SK-N-SH (cell line): Measurements from ENCODE around the gene PKP2. TPM values are rescaled to one million over a fixed set of nuclear protein-coding genes. Genes with fewer than 3 reads are reported as not detected.

Experiments used
- CTCF ChIA-PET: fragments of 300-600, 350-600 bp; formaldehyde crosslinking; extraction: SDS; loops from one replicate; lab custom pipeline; 2021; lab: Yijun Ruan, JAX
- POLR2A ChIA-PET: fragments of 350-600 bp; sonication (Branson Sonifier 250); formaldehyde crosslinking; extraction: SDS; loops from one replicate; lab custom pipeline; 2020; ENCODE audit warnings: antibody characterized with exemption, inconsistent platforms; lab: Yijun Ruan, JAX
- DNase-seq: peaks from one replicate; pipeline ENCODE4 v3.0.0; 2012
- H2AFZ ChIP-seq: fragments of 200-600 bp; sonication (generic); 2 replicates; pipeline ENCODE4 v1.8.1; 2016; ENCODE audit warnings: antibody characterized with exemption, mild to moderate bottlenecking, low read depth
- H3F3A ChIP-seq: fragments of 200-600 bp; sonication (generic); replicated peaks from 2 replicates; pipeline ENCODE3; 2016; ENCODE audit warnings: antibody characterized with exemption, mild to moderate bottlenecking; ENCODE audit not compliant: insufficient read depth
- H3K27ac ChIP-seq, 2 experiments: fragments of 200-500 bp in 1 of 2; fragments of 200-600 bp in 1 of 2; sonication (Bioruptor generic) in 1 of 2; sonication (generic), shearing (Covaris generic) in 1 of 2; 2 replicates each; pipeline versions ENCODE4 v1.5.1 to v1.6.1; 2014 to 2016; ENCODE audit warnings: low read depth in 2 of 2, inconsistent platforms in 1 of 2, low read length in 1 of 2, mild to moderate bottlenecking in 1 of 2, mixed read lengths in 1 of 2
- H3K27me3 ChIP-seq: fragments of 200-600 bp; sonication (generic), shearing (Covaris generic); 2 replicates; pipeline ENCODE4 v1.6.1; 2016; ENCODE audit warnings: mixed run types; ENCODE audit not compliant: insufficient read depth
- H3K36me3 ChIP-seq, 2 experiments: fragments of 200-500 bp in 1 of 2; fragments of 200-600 bp in 1 of 2; sonication (Bioruptor generic) in 1 of 2; sonication (generic) in 1 of 2; replicated peaks in 1 of 2; 2 replicates each; pipeline versions ENCODE3 to v1.5.1; 2014 to 2016; ENCODE audit warnings: low read length in 1 of 2, mild to moderate bottlenecking in 1 of 2; ENCODE audit not compliant: insufficient read depth in 2 of 2, control insufficient read depth in 1 of 2
- H3K4me1 ChIP-seq, 2 experiments: fragments of 200-500 bp in 1 of 2; fragments of 200-600 bp in 1 of 2; sonication (Bioruptor generic) in 1 of 2; sonication (generic), shearing (Covaris generic) in 1 of 2; 2 replicates each; pipeline versions ENCODE4 v1.5.1 to v1.6.1; 2014 to 2016; ENCODE audit warnings: low read depth in 1 of 2, low read length in 1 of 2, mixed run types in 1 of 2; ENCODE audit not compliant: insufficient read depth in 2 of 2, control insufficient read depth in 1 of 2
- H3K4me2 ChIP-seq: fragments of 200-600 bp; sonication (generic), shearing (Covaris generic); 2 replicates; pipeline ENCODE4 v1.6.1; 2017; ENCODE audit warnings: mixed run types
- H3K4me3 ChIP-seq, 2 experiments: fragments of 200-500 bp in 1 of 2; fragments of 200-600 bp in 1 of 2; sonication (Bioruptor generic) in 1 of 2; sonication (generic), shearing (Covaris generic) in 1 of 2; 2 replicates each; pipeline versions ENCODE4 v1.5.1 to v1.8.1; 2014 to 2016; ENCODE audit warnings: low read depth in 2 of 2, inconsistent platforms in 1 of 2, low read length in 1 of 2, mild to moderate bottlenecking in 1 of 2, mixed read lengths in 1 of 2, moderate library complexity in 1 of 2
- H3K79me2 ChIP-seq: fragments of 200-600 bp; sonication (generic); 2 replicates; pipeline ENCODE4 v1.8.1; 2017; ENCODE audit warnings: mild to moderate bottlenecking; ENCODE audit not compliant: insufficient read depth
- H3K9ac ChIP-seq: fragments of 200-600 bp; sonication (generic); 2 replicates; pipeline ENCODE4 v1.6.1; 2017; ENCODE audit warnings: mixed run types
- H3K9me2 ChIP-seq: fragments of 200-600 bp; sonication (generic); 2 replicates; pipeline ENCODE4 v1.6.1; 2017; ENCODE audit warnings: mixed run types
- H3K9me3 ChIP-seq: fragments of 200-600 bp; sonication (generic); 2 replicates; pipeline ENCODE4 v1.6.1; 2017; ENCODE audit warnings: mixed run types, mild to moderate bottlenecking, moderate library complexity
- H4K20me1 ChIP-seq: fragments of 200-600 bp; sonication (generic); 2 replicates; pipeline ENCODE4 v1.6.1; 2017; ENCODE audit warnings: mild to moderate bottlenecking, mixed run types; ENCODE audit not compliant: insufficient read depth
- CHD2 ChIP-seq: fragments of 150-350 bp; IDR thresholded peaks from 2 replicates; pipeline ENCODE4 v1.6.1; 2018; ENCODE audit warnings: low read length; ENCODE audit not compliant: partially characterized antibody
- CTCF ChIP-seq: fragments of 200-600 bp; sonication (generic); IDR thresholded peaks from 2 replicates; pipeline ENCODE4 v1.6.1; 2017; ENCODE audit warnings: antibody characterized with exemption, mild to moderate bottlenecking, moderate library complexity
- ELF1 ChIP-seq: IDR thresholded peaks from 2 replicates; pipeline ENCODE4 v1.4.0; 2012
- EP300 ChIP-seq, 2 experiments: IDR thresholded peaks; 2 replicates each; pipeline versions ENCODE4 v1.4.0 to v1.6.1; 2012; ENCODE audit warnings: borderline replicate concordance in 1 of 2, low read depth in 1 of 2, low read length in 1 of 2
- FOSL2 ChIP-seq: IDR thresholded peaks from 2 replicates; pipeline ENCODE4 v1.4.0; 2012; ENCODE audit warnings: low read depth, mild to moderate bottlenecking, moderate library complexity, borderline replicate concordance
- JUND ChIP-seq: IDR thresholded peaks from 2 replicates; pipeline ENCODE4 v1.4.0; 2012
- MEF2A ChIP-seq: IDR thresholded peaks from 2 replicates; pipeline ENCODE4 v1.4.0; 2012; ENCODE audit warnings: low read depth, borderline replicate concordance
- NFIC ChIP-seq: IDR thresholded peaks from 2 replicates; pipeline ENCODE4 v1.4.0; 2012; ENCODE audit warnings: borderline replicate concordance
- NRF1 ChIP-seq: IDR thresholded peaks from 2 replicates; pipeline ENCODE4 v1.6.1; 2012; ENCODE audit warnings: low read depth, mild to moderate bottlenecking, low read length
- PBX3 ChIP-seq: IDR thresholded peaks from 2 replicates; pipeline ENCODE4; 2012
- RAD21 ChIP-seq: IDR thresholded peaks from 2 replicates; pipeline ENCODE4 v1.6.1; 2012; ENCODE audit warnings: mild to moderate bottlenecking, low read length
- SIN3A ChIP-seq: IDR thresholded peaks from 2 replicates; pipeline ENCODE4 v1.6.1; 2012; ENCODE audit warnings: low read depth, mild to moderate bottlenecking, low read length, moderate library complexity, borderline replicate concordance
- SMC3 ChIP-seq: IDR thresholded peaks from 2 replicates; pipeline ENCODE4 v1.6.1; 2012; ENCODE audit warnings: low read depth, low read length, improper control_type of control experiment
- TEAD4 ChIP-seq: IDR thresholded peaks from 2 replicates; pipeline ENCODE4 v1.4.0; 2012; ENCODE audit warnings: mild to moderate bottlenecking, borderline replicate concordance; ENCODE audit not compliant: insufficient read depth
- WGBS: methylation state at CpG from one replicate; pipeline ENCODE4 v1.1.6; 2017; ENCODE audit warnings: low lambda C conversion rate; 5-methylcytosine and 5-hydroxymethylcytosine counted together
- polyA plus RNA-seq, 3 experiments: library from polyadenylated mRNA; depleted of rRNA; stranded (reverse); fragments of >200 nt; gene quantifications; 2 replicates each; pipeline ENCODE4 v1.2.3, GENCODE V29; 2012
- TF ChIP-seq, protein P1 (sequence below): IDR thresholded peaks from 2 replicates; pipeline ENCODE4 v1.4.0; 2012; ENCODE audit warnings: low read depth, borderline replicate concordance
- TF ChIP-seq, protein P2 (sequence below): IDR thresholded peaks from 2 replicates; pipeline ENCODE4 v1.6.1; 2012; ENCODE audit warnings: mild to moderate bottlenecking, low read depth, low read length, moderate library complexity
- TF ChIP-seq, protein P3 (sequence below): fragments of 150-350 bp; IDR thresholded peaks from 2 replicates; pipeline ENCODE4 v1.6.1; 2017; ENCODE audit warnings: antibody characterized with exemption, low read length, low read depth, borderline replicate concordance
- TF ChIP-seq, protein P4 (sequence below): IDR thresholded peaks from 2 replicates; pipeline ENCODE4 v1.4.0; 2012; ENCODE audit warnings: low read depth, borderline replicate concordance
- TF ChIP-seq, protein P5 (sequence below): fragments of 150-350 bp; IDR thresholded peaks from 2 replicates; pipeline ENCODE4 v1.6.1; 2016; ENCODE audit warnings: mild to moderate bottlenecking, low read depth, low read length

Gene PKP2
- polyA plus RNA-seq, 1 of the 3 experiments (the other 2 are of a cell fraction), result 0.10 TPM

- H3K9ac ChIP-seq, result no peak overlapping the region
- no peaks in the 10 kb centered on the region for H3K9me3 ChIP-seq
- WGBS, result 42% methylated on average over 4 of the region's 4 CpGs
- no peak for TF ChIP-seq EP300 (IDR thresholded peaks at IDR 0.05; ENCODE audit: borderline replicate concordance in 1 of 2, low read depth in 1 of 2, low read length in 1 of 2)
- TF ChIP-seq MEF2A, result no peak
- TF ChIP-seq CHD2, result no peak
- TF ChIP-seq, protein P1, sequence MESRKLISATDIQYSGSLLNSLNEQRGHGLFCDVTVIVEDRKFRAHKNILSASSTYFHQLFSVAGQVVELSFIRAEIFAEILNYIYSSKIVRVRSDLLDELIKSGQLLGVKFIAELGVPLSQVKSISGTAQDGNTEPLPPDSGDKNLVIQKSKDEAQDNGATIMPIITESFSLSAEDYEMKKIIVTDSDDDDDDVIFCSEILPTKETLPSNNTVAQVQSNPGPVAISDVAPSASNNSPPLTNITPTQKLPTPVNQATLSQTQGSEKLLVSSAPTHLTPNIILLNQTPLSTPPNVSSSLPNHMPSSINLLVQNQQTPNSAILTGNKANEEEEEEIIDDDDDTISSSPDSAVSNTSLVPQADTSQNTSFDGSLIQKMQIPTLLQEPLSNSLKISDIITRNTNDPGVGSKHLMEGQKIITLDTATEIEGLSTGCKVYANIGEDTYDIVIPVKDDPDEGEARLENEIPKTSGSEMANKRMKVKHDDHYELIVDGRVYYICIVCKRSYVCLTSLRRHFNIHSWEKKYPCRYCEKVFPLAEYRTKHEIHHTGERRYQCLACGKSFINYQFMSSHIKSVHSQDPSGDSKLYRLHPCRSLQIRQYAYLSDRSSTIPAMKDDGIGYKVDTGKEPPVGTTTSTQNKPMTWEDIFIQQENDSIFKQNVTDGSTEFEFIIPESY, result no peak
- TF ChIP-seq NFIC, result no peak
- TF ChIP-seq SMC3, result no peak
- TF ChIP-seq, protein P2, sequence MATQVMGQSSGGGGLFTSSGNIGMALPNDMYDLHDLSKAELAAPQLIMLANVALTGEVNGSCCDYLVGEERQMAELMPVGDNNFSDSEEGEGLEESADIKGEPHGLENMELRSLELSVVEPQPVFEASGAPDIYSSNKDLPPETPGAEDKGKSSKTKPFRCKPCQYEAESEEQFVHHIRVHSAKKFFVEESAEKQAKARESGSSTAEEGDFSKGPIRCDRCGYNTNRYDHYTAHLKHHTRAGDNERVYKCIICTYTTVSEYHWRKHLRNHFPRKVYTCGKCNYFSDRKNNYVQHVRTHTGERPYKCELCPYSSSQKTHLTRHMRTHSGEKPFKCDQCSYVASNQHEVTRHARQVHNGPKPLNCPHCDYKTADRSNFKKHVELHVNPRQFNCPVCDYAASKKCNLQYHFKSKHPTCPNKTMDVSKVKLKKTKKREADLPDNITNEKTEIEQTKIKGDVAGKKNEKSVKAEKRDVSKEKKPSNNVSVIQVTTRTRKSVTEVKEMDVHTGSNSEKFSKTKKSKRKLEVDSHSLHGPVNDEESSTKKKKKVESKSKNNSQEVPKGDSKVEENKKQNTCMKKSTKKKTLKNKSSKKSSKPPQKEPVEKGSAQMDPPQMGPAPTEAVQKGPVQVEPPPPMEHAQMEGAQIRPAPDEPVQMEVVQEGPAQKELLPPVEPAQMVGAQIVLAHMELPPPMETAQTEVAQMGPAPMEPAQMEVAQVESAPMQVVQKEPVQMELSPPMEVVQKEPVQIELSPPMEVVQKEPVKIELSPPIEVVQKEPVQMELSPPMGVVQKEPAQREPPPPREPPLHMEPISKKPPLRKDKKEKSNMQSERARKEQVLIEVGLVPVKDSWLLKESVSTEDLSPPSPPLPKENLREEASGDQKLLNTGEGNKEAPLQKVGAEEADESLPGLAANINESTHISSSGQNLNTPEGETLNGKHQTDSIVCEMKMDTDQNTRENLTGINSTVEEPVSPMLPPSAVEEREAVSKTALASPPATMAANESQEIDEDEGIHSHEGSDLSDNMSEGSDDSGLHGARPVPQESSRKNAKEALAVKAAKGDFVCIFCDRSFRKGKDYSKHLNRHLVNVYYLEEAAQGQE, result no peak
- no peak for TF ChIP-seq FOSL2
- no peak for TF ChIP-seq JUND
- TF ChIP-seq PBX3, result no peak
- TF ChIP-seq NRF1, result no peak
- no peak for TF ChIP-seq TEAD4
- no peak for TF ChIP-seq SIN3A
- TF ChIP-seq, protein P3, sequence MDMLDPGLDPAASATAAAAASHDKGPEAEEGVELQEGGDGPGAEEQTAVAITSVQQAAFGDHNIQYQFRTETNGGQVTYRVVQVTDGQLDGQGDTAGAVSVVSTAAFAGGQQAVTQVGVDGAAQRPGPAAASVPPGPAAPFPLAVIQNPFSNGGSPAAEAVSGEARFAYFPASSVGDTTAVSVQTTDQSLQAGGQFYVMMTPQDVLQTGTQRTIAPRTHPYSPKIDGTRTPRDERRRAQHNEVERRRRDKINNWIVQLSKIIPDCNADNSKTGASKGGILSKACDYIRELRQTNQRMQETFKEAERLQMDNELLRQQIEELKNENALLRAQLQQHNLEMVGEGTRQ, result no peak
- TF ChIP-seq, protein P4, sequence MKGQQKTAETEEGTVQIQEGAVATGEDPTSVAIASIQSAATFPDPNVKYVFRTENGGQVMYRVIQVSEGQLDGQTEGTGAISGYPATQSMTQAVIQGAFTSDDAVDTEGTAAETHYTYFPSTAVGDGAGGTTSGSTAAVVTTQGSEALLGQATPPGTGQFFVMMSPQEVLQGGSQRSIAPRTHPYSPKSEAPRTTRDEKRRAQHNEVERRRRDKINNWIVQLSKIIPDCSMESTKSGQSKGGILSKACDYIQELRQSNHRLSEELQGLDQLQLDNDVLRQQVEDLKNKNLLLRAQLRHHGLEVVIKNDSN, result no peak
- no peak for TF ChIP-seq ELF1
- no peak for TF ChIP-seq RAD21
- TF ChIP-seq, protein P5, sequence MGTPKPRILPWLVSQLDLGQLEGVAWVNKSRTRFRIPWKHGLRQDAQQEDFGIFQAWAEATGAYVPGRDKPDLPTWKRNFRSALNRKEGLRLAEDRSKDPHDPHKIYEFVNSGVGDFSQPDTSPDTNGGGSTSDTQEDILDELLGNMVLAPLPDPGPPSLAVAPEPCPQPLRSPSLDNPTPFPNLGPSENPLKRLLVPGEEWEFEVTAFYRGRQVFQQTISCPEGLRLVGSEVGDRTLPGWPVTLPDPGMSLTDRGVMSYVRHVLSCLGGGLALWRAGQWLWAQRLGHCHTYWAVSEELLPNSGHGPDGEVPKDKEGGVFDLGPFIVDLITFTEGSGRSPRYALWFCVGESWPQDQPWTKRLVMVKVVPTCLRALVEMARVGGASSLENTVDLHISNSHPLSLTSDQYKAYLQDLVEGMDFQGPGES, result no peak
- no peak for TF ChIP-seq CTCF
- TF ChIP-seq, all 33 proteins: peak for 0
- H3K79me2 ChIP-seq, result no peaks in the 10 kb centered on the region
- POLR2A ChIA-PET, result no interaction called here
- no peaks in the 10 kb centered on the region for H4K20me1 ChIP-seq
- CTCF ChIA-PET, result interaction anchor here (1.2 to 1.5 kb wide), 4 partner anchors 9 to 130 kb away, joined by 3 to 8 read pairs (median 3); partner anchors contain the start of gene YARS2
- no peaks in the 10 kb centered on the region for H3F3A ChIP-seq
- H3K27ac ChIP-seq, result no peak overlapping the region
- H3K4me1 ChIP-seq, result peaks cover 0 to 7% of the 10 kb centered on the region in 2 experiments; a peak in 1 of 4 replicates
- no peak overlapping the region for H3K4me3 ChIP-seq
- H3K36me3 ChIP-seq, result no peaks in the 10 kb centered on the region
- H3K27me3 ChIP-seq, result no peaks in the 10 kb centered on the region
- no peak for DNase-seq
- no peak overlapping the region for H3K4me2 ChIP-seq
- no peaks in the 10 kb centered on the region for H3K9me2 ChIP-seq
- no peak overlapping the region; the same call in 1 of the 2 replicates for H2AFZ ChIP-seq
These were observed 10.7 kb downstream of the PKP2 start for GRCh38 chr12:32885831-32886230.
